HUES48 (cell line): ENCODE data around the gene ALOX12.
A peak's percentile ranks its signal among the peaks of the same experiment; 100 is the strongest.
"Not testable (repeated sequence)": the region's sequence is repeated elsewhere in the genome, so short reads cannot be mapped to it uniquely, and the experiment has no call there.

Experiments
- H3K27ac ChIP-seq: one replicate; pipeline ENCODE4 v1.7.0; 2013; ENCODE audit warnings: low read depth, low read length, inconsistent platforms
- H3K27me3 ChIP-seq: 2 replicates; pipeline ENCODE4 v1.6.1; 2013; ENCODE audit warnings: mild to moderate bottlenecking, low read length; ENCODE audit not compliant: control insufficient read depth, insufficient read depth
- H3K36me3 ChIP-seq: 2 replicates; pipeline ENCODE4 v1.6.1; 2013; ENCODE audit warnings: low read length; ENCODE audit not compliant: control insufficient read depth, insufficient read depth
- H3K4me1 ChIP-seq: 2 replicates; pipeline ENCODE4 v1.6.1; 2013; ENCODE audit warnings: mild to moderate bottlenecking, low read length; ENCODE audit not compliant: control insufficient read depth, insufficient read depth
- H3K4me3 ChIP-seq: 2 replicates; pipeline ENCODE4 v1.5.1; 2013; ENCODE audit warnings: mild to moderate bottlenecking, low read depth, low read length
- H3K9ac ChIP-seq: 2 replicates; pipeline ENCODE4 v1.6.1; 2013; ENCODE audit warnings: mild to moderate bottlenecking, low read depth, low read length, moderate library complexity
- H3K9me3 ChIP-seq: 2 replicates; pipeline ENCODE4 v1.6.1; 2013; ENCODE audit warnings: low read length; ENCODE audit not compliant: control insufficient read depth, insufficient read depth

Gene ALOX12

GRCh38 chr17:6985266-6985665, 10.6 kb upstream of the ALOX12 start:
- H3K27me3 ChIP-seq = no peaks in the 10 kb centered on the region

GRCh38 chr17:6986676-6987075, 9.2 kb upstream of the ALOX12 start:
- H3K27ac ChIP-seq = no peak overlapping the region
- no peaks in the 10 kb centered on the region for H3K4me1 ChIP-seq
- no peak overlapping the region for H3K9ac ChIP-seq
- no peaks in the 10 kb centered on the region for H3K27me3 ChIP-seq
- no peaks in the 10 kb centered on the region for H3K9me3 ChIP-seq
- H3K36me3 ChIP-seq = no peaks in the 10 kb centered on the region
- H3K4me3 ChIP-seq = no peak overlapping the region

More at GRCh38 chr17:6985266-6985665, 10.6 kb upstream of the ALOX12 start:
- Histone ChIP-seq H3K27ac (no peak overlapping the region), H3K36me3 (no peaks in the 10 kb centered on the region), H3K4me1 (no peaks in the 10 kb centered on the region), H3K9ac (no peak overlapping the region), H3K4me3 (no peak overlapping the region), H3K9me3 (no peaks in the 10 kb centered on the region)

GRCh38 chr17:6989779-6990178, 6.1 kb upstream of the ALOX12 start:
- no peak overlapping the region for H3K27ac ChIP-seq
- H3K27me3 ChIP-seq = peaks cover 12% of the 10 kb centered on the region
- H3K4me3 ChIP-seq = no peak overlapping the region
- no peaks in the 10 kb centered on the region for H3K4me1 ChIP-seq
- no peaks in the 10 kb centered on the region for H3K36me3 ChIP-seq
- H3K9ac ChIP-seq = no peak overlapping the region
- no peaks in the 10 kb centered on the region for H3K9me3 ChIP-seq

- peaks cover 36% of the 10 kb centered on the region for H3K27me3 ChIP-seq
- not testable (repeated sequence) for H3K4me1 ChIP-seq, H3K9ac ChIP-seq, H3K36me3 ChIP-seq, H3K9me3 ChIP-seq, H3K27ac ChIP-seq, H3K4me3 ChIP-seq
These were observed 2.2 kb upstream of the ALOX12 start for GRCh38 chr17:6993613-6994056.

- Histone ChIP-seq H3K27ac (no peak overlapping the region), H3K9me3 (no peaks in the 10 kb centered on the region), H3K36me3 (peaks cover 3% of the 10 kb centered on the region; the same call in 1 of the 2 replicates), H3K27me3 (peaks cover 36% of the 10 kb centered on the region), H3K4me3 (no peak overlapping the region), H3K4me1 (no peaks in the 10 kb centered on the region), H3K9ac (no peak overlapping the region)
These were observed 1.7 kb upstream of the ALOX12 start for GRCh38 chr17:6994118-6994598.

- Histone ChIP-seq H3K9me3 (no peaks in the 10 kb centered on the region), H3K36me3 (peaks cover 3% of the 10 kb centered on the region; the same call in 1 of the 2 replicates), H3K4me1 (no peaks in the 10 kb centered on the region), H3K27ac (no peak overlapping the region), H3K9ac (no peak overlapping the region), H3K4me3 (peak overlapping the region; percentile 77; the same call in 1 of the 2 replicates), H3K27me3 (peaks cover 36% of the 10 kb centered on the region)
These were observed 1.1 kb upstream of the ALOX12 start for GRCh38 chr17:6994666-6995256.

- H3K27ac ChIP-seq = no peak overlapping the region
- peak overlapping the region; percentile 77; the same call in 1 of the 2 replicates for H3K4me3 ChIP-seq
- peaks cover 36% of the 10 kb centered on the region for H3K27me3 ChIP-seq
- H3K9ac ChIP-seq = no peak overlapping the region
- no peaks in the 10 kb centered on the region for H3K9me3 ChIP-seq
- no peaks in the 10 kb centered on the region for H3K4me1 ChIP-seq
- H3K36me3 ChIP-seq = peaks cover 6% of the 10 kb centered on the region; the same call in 1 of the 2 replicates
These were observed 585 bp downstream of the ALOX12 start for GRCh38 chr17:6996256-6997011.

GRCh38 chr17:6997171-6997570, 1.3 kb downstream of the ALOX12 start:
- no peak overlapping the region for H3K9ac ChIP-seq
- H3K4me3 ChIP-seq = no peak overlapping the region
- H3K9me3 ChIP-seq = no peaks in the 10 kb centered on the region
- peaks cover 36% of the 10 kb centered on the region for H3K27me3 ChIP-seq
- no peaks in the 10 kb centered on the region for H3K4me1 ChIP-seq
- no peak overlapping the region for H3K27ac ChIP-seq
- peaks cover 13% of the 10 kb centered on the region for H3K36me3 ChIP-seq

- Histone ChIP-seq H3K9me3 (no peaks in the 10 kb centered on the region), H3K27ac (no peak overlapping the region), H3K9ac (no peak overlapping the region), H3K4me3 (no peak overlapping the region), H3K27me3 (peaks cover 32% of the 10 kb centered on the region), H3K4me1 (no peaks in the 10 kb centered on the region), H3K36me3 (peaks cover 23% of the 10 kb centered on the region)
These were observed 3.1 kb downstream of the ALOX12 start for GRCh38 chr17:6998855-6999508.

GRCh38 chr17:7001318-7001961, 5.6 kb downstream of the ALOX12 start:
- no peak overlapping the region for H3K4me3 ChIP-seq
- H3K4me1 ChIP-seq = no peaks in the 10 kb centered on the region
- peaks cover 9% of the 10 kb centered on the region for H3K27me3 ChIP-seq
- H3K36me3 ChIP-seq = peaks cover 23% of the 10 kb centered on the region
- H3K9ac ChIP-seq = no peak overlapping the region
- no peaks in the 10 kb centered on the region for H3K9me3 ChIP-seq
- H3K27ac ChIP-seq = no peak overlapping the region
